GM12878 (cell line): ENCODE measurements around the gene CHKA. TPM values are rescaled to one million over a fixed set of nuclear protein-coding genes. Genes with fewer than 3 reads are reported as not detected.

Experiments used
- FOXM1 ChIP-seq: IDR thresholded peaks from 2 replicates; pipeline ENCODE4 v1.6.1; 2012; ENCODE audit warnings: low read depth, mild to moderate bottlenecking, inconsistent platforms, low read length, moderate library complexity
- IKZF1 ChIP-seq: fragments of 450-650 bp; conservative IDR thresholded peaks from 2 replicates; pipeline ENCODE4 v1.6.1; 2017; ENCODE audit warnings: antibody characterized with exemption, mild to moderate bottlenecking
- IKZF2 ChIP-seq, 2 experiments: fragments of 450-650 bp; IDR thresholded peaks; 2 replicates each; pipeline ENCODE4 v1.6.1; 2017; ENCODE audit warnings: mild to moderate bottlenecking in 2 of 2, moderate library complexity in 2 of 2
- JUNB ChIP-seq: IDR thresholded peaks from 2 replicates; pipeline ENCODE4 v1.6.1; 2016; ENCODE audit warnings: antibody characterized with exemption, mild to moderate bottlenecking
- LARP7 ChIP-seq: fragments of 450-650 bp; IDR thresholded peaks from 2 replicates; pipeline ENCODE4 v1.6.1; 2017; ENCODE audit warnings: mild to moderate bottlenecking
- MEF2B ChIP-seq: fragments of 450-650 bp; IDR thresholded peaks from 2 replicates; pipeline ENCODE4 v1.6.1; 2018; ENCODE audit warnings: mild to moderate bottlenecking, moderate library complexity; ENCODE audit not compliant: partially characterized antibody, poor library complexity, severe bottlenecking
- NFIC ChIP-seq: IDR thresholded peaks from 2 replicates; pipeline ENCODE4 v1.6.1; 2012; ENCODE audit warnings: low read depth, mild to moderate bottlenecking, inconsistent platforms, low read length, moderate library complexity
- PML ChIP-seq: IDR thresholded peaks from 2 replicates; pipeline ENCODE4 v1.6.1; 2012; ENCODE audit warnings: low read length, inconsistent platforms
- SMAD5 ChIP-seq: IDR thresholded peaks from 2 replicates; pipeline ENCODE4 v1.6.1; 2016; ENCODE audit warnings: antibody characterized with exemption, low read depth
- SMARCA5 ChIP-seq: fragments of 450-650 bp; IDR thresholded peaks from 2 replicates; pipeline ENCODE4 v1.6.1; 2017; ENCODE audit warnings: mild to moderate bottlenecking
- SP1 ChIP-seq: IDR thresholded peaks from one replicate; pipeline ENCODE4 v1.6.1; 2011; ENCODE audit warnings: low read depth, low read length
- TAF1 ChIP-seq: IDR thresholded peaks from 2 replicates; pipeline ENCODE4 v1.6.1; 2011; ENCODE audit warnings: mild to moderate bottlenecking, low read depth, low read length, borderline replicate concordance
- TCF3 ChIP-seq: IDR thresholded peaks from 2 replicates; pipeline ENCODE4 v1.6.1; 2012; ENCODE audit warnings: low read depth, mild to moderate bottlenecking, low read length, borderline replicate concordance; ENCODE audit not compliant: insufficient read depth
- YY1 ChIP-seq: IDR thresholded peaks from 2 replicates; pipeline ENCODE4 v1.6.1; 2011; ENCODE audit warnings: low read depth, mild to moderate bottlenecking, low read length
- ZNF274 ChIP-seq: IDR thresholded peaks from one replicate; pipeline ENCODE4 v1.8.0; 2011; ENCODE audit not compliant: insufficient read length, insufficient read depth
- ZSCAN29 ChIP-seq: fragments of 450-650 bp; IDR thresholded peaks from 2 replicates; pipeline ENCODE4 v1.6.1; 2017; ENCODE audit warnings: mild to moderate bottlenecking, moderate library complexity
- polyA plus RNA-seq, 11 experiments: library from polyadenylated mRNA; depleted of rRNA in 4 of 11; unstranded in 6 of 11; stranded (reverse) in 5 of 11; fragments of >200 nt; fragmentation: Nextera tagmentation in 4 of 11; fragmentation: Illumina TruSeq in 1 of 11; extraction: Ambion mirVana in 4 of 11; extraction: Trizol in 1 of 11; gene quantifications; 1 replicate in 1 of 11; 2 replicates in 10 of 11; pipeline versions ENCODE4 v1.2.1 to v1.2.3, GENCODE V29; 2011 to 2016; ENCODE audit warnings: inconsistent platforms in 2 of 11, missing spikeins in 2 of 11, low read depth in 1 of 11
- total RNA-seq, 4 experiments: library from RNA; depleted of rRNA in 3 of 4; stranded (reverse); fragments of >200 nt in 3 of 4; fragmentation: Illumina TruSeq in 1 of 4; extraction: Trizol in 1 of 4; gene quantifications; 2 replicates each; pipeline versions ENCODE4 v1.2.1 to v1.2.3, GENCODE V29; 2013 to 2021
- TF ChIP-seq, protein P1 (sequence below): IDR thresholded peaks from 2 replicates; pipeline ENCODE4 v1.6.1; 2012; ENCODE audit warnings: improper control_type of control experiment, low read depth, low read length; ENCODE audit not compliant: insufficient replicate concordance
- TF ChIP-seq, protein P2 (sequence below): fragments of 450-650 bp; IDR thresholded peaks from 2 replicates; pipeline ENCODE4 v1.6.1; 2016; ENCODE audit warnings: mild to moderate bottlenecking
- TF ChIP-seq, protein P3 (sequence below): IDR thresholded peaks from 2 replicates; pipeline ENCODE4 v1.6.1; 2011; ENCODE audit warnings: borderline replicate concordance, low read depth, mild to moderate bottlenecking, moderate library complexity, low read length; ENCODE audit not compliant: insufficient read depth, poor library complexity, severe bottlenecking
- TF ChIP-seq, protein P4 (sequence below): fragments of 150-350 bp; IDR thresholded peaks from 2 replicates; pipeline ENCODE4 v1.6.1; 2014; ENCODE audit warnings: mild to moderate bottlenecking, low read depth, low read length

CHKA gene
- total and polyA plus RNA-seq, 10 of the 15 experiments (the other 5 are each of a cell fraction or from before 2014, with no cell fraction given), result 5.2 to 29.2 (median 21.2) TPM

DNA sequence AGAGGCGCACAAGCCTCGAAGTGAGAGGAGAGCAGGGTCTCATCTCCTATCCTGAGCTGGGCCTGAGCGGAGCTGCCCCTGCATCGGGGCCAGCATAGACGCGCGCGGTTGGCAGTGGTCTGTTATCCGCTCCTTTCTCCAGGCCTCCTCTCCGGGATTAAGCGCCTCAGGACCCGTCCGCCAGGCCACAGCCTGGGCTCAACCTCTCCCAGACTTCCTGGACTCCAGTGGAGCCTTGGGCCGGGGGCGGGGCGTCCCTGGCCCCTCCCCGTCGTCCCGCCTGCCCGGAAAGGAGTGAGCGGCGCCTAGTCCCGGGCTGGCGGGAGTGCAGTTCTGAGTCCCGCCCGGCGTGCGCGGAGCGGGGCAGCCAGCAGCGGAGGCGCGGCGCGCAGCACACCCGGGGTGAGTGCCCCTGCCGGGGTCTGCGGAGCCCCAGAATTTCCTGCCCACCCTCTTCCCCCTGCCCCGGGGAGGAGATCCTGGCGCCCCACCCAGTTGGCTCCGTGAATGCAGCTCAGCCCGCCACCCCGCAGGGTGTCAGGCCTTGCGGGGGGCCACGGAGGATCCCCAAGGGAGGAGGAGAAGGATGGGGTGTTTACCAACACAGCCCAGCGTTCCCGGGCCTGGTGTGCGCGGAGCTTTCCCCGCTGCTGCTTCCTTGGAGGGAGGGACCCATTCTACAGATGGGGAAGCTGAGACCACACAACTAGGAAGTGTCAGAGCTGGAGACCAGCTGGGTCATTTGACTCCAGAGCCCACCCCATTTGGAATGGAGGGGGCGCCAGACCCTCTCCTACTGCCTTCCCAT is 82.3 kb downstream of the CHKA start, which contains the start of gene TCIRG1 (continued):
- TF ChIP-seq, protein P1, sequence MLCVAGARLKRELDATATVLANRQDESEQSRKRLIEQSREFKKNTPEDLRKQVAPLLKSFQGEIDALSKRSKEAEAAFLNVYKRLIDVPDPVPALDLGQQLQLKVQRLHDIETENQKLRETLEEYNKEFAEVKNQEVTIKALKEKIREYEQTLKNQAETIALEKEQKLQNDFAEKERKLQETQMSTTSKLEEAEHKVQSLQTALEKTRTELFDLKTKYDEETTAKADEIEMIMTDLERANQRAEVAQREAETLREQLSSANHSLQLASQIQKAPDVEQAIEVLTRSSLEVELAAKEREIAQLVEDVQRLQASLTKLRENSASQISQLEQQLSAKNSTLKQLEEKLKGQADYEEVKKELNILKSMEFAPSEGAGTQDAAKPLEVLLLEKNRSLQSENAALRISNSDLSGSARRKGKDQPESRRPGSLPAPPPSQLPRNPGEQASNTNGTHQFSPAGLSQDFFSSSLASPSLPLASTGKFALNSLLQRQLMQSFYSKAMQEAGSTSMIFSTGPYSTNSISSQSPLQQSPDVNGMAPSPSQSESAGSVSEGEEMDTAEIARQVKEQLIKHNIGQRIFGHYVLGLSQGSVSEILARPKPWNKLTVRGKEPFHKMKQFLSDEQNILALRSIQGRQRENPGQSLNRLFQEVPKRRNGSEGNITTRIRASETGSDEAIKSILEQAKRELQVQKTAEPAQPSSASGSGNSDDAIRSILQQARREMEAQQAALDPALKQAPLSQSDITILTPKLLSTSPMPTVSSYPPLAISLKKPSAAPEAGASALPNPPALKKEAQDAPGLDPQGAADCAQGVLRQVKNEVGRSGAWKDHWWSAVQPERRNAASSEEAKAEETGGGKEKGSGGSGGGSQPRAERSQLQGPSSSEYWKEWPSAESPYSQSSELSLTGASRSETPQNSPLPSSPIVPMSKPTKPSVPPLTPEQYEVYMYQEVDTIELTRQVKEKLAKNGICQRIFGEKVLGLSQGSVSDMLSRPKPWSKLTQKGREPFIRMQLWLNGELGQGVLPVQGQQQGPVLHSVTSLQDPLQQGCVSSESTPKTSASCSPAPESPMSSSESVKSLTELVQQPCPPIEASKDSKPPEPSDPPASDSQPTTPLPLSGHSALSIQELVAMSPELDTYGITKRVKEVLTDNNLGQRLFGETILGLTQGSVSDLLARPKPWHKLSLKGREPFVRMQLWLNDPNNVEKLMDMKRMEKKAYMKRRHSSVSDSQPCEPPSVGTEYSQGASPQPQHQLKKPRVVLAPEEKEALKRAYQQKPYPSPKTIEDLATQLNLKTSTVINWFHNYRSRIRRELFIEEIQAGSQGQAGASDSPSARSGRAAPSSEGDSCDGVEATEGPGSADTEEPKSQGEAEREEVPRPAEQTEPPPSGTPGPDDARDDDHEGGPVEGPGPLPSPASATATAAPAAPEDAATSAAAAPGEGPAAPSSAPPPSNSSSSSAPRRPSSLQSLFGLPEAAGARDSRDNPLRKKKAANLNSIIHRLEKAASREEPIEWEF, result no peak
- TF ChIP-seq PML (peak; percentile 82; the same call in 1 of the 2 replicates), LARP7 (peak; percentile 41; the same call in 1 of the 2 replicates), JUNB (no peak), SMAD5 (peak; percentile 59), IKZF1 (peak; percentile 73), YY1 (no peak), ZSCAN29 (peak; percentile 70; the same call in 1 of the 2 replicates), IKZF2 (IDR thresholded peaks at IDR 0.05) (peak in 1 of 2 experiments; percentile 26; a peak in 3 of 4 replicates), ZNF274 (no peak), NFIC (no peak), SMARCA5 (peak; percentile 97), SP1 (peak; percentile 7), MEF2B (peak; percentile 57), TAF1 (peak; percentile 69; the same call in 1 of the 2 replicates), TCF3 (no peak), FOXM1 (no peak)
- TF ChIP-seq, protein P2, sequence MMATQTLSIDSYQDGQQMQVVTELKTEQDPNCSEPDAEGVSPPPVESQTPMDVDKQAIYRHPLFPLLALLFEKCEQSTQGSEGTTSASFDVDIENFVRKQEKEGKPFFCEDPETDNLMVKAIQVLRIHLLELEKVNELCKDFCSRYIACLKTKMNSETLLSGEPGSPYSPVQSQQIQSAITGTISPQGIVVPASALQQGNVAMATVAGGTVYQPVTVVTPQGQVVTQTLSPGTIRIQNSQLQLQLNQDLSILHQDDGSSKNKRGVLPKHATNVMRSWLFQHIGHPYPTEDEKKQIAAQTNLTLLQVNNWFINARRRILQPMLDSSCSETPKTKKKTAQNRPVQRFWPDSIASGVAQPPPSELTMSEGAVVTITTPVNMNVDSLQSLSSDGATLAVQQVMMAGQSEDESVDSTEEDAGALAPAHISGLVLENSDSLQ, result no peak
- TF ChIP-seq, protein P3, sequence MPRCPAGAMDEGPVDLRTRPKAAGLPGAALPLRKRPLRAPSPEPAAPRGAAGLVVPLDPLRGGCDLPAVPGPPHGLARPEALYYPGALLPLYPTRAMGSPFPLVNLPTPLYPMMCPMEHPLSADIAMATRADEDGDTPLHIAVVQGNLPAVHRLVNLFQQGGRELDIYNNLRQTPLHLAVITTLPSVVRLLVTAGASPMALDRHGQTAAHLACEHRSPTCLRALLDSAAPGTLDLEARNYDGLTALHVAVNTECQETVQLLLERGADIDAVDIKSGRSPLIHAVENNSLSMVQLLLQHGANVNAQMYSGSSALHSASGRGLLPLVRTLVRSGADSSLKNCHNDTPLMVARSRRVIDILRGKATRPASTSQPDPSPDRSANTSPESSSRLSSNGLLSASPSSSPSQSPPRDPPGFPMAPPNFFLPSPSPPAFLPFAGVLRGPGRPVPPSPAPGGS, result peak; percentile 14
- TF ChIP-seq, protein P4, sequence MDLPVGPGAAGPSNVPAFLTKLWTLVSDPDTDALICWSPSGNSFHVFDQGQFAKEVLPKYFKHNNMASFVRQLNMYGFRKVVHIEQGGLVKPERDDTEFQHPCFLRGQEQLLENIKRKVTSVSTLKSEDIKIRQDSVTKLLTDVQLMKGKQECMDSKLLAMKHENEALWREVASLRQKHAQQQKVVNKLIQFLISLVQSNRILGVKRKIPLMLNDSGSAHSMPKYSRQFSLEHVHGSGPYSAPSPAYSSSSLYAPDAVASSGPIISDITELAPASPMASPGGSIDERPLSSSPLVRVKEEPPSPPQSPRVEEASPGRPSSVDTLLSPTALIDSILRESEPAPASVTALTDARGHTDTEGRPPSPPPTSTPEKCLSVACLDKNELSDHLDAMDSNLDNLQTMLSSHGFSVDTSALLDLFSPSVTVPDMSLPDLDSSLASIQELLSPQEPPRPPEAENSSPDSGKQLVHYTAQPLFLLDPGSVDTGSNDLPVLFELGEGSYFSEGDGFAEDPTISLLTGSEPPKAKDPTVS, result no peak
